LNCAP (cell line): ENCODE data around the gene ZFYVE27.

Experiments
- CTCF ChIP-seq: fragments of 450-650 bp; IDR thresholded peaks from 2 replicates; pipeline ENCODE4 v1.5.1; 2017; ENCODE audit warnings: mild to moderate bottlenecking

ZFYVE27 gene

GRCh38 chr10:97719602-97720001 is 17.3 kb upstream of the ZFYVE27 start:
- TF ChIP-seq CTCF: no peak

GRCh38 chr10:97721871-97722780 is 14.8 kb upstream of the ZFYVE27 start:
- TF ChIP-seq CTCF: no peak

- no peak for TF ChIP-seq CTCF
These were observed 13.9 kb upstream of the ZFYVE27 start for GRCh38 chr10:97723001-97723400.

GRCh38 chr10:97724341-97724941 is 12.5 kb upstream of the ZFYVE27 start:
- TF ChIP-seq CTCF: no peak

GRCh38 chr10:97726636-97727178 is 10.2 kb upstream of the ZFYVE27 start:
- TF ChIP-seq CTCF: no peak

GRCh38 chr10:97729014-97729413 is 7.9 kb upstream of the ZFYVE27 start:
- TF ChIP-seq CTCF: no peak

GRCh38 chr10:97731346-97732051 is 5.4 kb upstream of the ZFYVE27 start:
- TF ChIP-seq CTCF: peak; percentile 82
